ENCODE results near the gene DHRSX.
"Not testable (repeated sequence)": the region's sequence is repeated elsewhere in the genome, so short reads cannot be mapped to it uniquely, and the experiment has no call there.

DHRSX gene

DNA sequence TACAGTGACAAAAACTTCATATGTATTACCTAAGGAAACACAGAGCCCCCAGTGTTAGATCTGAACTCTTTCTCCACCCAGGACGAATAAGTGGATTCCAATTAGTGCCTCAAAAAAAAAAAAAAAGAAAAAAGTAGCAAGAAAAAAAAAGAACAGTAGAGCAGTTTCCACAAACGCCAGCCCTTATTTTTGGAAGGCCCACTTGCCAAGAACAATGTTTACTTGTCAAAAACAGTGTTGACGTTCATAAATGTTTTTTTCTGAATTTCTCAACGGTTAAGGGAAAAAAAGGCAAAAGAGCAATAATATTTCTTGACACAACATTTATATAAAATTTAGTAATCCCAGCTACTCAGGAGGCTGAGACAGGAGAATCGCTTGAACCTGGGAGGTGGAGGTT, 38.7 kb downstream of the DHRSX start:
- H3K9ac ChIP-seq (ENCODE audit: low read length) = no peak overlapping the region
- no peak overlapping the region for H3K27ac ChIP-seq (ENCODE audit: low read depth, low read length)
- no peak overlapping the region for H3K4me3 ChIP-seq (ENCODE audit: low read depth, low read length)
- H3K4me1 ChIP-seq (ENCODE audit: control insufficient read depth, insufficient read depth, low read length) = peaks cover 13% of the 10 kb centered on the region
- peaks cover 13% of the 10 kb centered on the region for H3K9me3 ChIP-seq (ENCODE audit: control insufficient read depth, insufficient read depth, low read depth, low read length)
- H3K36me3 ChIP-seq (ENCODE audit: control insufficient read depth, insufficient read depth, low read length) = 0 out of 2 replicates have a peak, but pooled peaks cover 4% of the 10 kb centered on the region
- no peaks in the 10 kb centered on the region for H3K27me3 ChIP-seq (ENCODE audit: control insufficient read depth, insufficient read depth, low read length)

DNA sequence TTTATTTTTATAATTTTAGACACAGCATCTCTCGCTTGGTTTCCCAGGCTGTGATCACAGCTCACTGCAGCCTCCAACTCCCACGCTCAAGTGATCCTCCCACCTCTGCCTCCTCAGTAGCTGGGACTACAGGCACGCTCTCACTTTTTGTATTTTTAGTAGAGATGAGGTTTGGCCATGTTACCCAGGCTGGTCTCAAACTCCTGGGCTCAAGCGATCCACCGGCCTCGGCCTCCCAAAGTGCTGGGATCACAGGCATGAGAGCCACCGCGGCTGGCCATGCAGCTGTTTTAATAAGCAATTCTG, 39.1 kb downstream of the DHRSX start:
- Histone ChIP-seq H3K9me3 (ENCODE audit: control insufficient read depth, insufficient read depth, low read depth, low read length) (peaks cover 13% of the 10 kb centered on the region), H3K27me3 (ENCODE audit: control insufficient read depth, insufficient read depth, low read length) (no peaks in the 10 kb centered on the region), H3K4me3 (ENCODE audit: low read depth, low read length) (no peak overlapping the region), H3K27ac (ENCODE audit: low read depth, low read length) (no peak overlapping the region), H3K36me3 (ENCODE audit: control insufficient read depth, insufficient read depth, low read length) (0 out of 2 replicates have a peak, but pooled peaks cover 4% of the 10 kb centered on the region), H3K9ac (ENCODE audit: low read length) (no peak overlapping the region), H3K4me1 (ENCODE audit: control insufficient read depth, insufficient read depth, low read length) (peaks cover 13% of the 10 kb centered on the region)

DNA sequence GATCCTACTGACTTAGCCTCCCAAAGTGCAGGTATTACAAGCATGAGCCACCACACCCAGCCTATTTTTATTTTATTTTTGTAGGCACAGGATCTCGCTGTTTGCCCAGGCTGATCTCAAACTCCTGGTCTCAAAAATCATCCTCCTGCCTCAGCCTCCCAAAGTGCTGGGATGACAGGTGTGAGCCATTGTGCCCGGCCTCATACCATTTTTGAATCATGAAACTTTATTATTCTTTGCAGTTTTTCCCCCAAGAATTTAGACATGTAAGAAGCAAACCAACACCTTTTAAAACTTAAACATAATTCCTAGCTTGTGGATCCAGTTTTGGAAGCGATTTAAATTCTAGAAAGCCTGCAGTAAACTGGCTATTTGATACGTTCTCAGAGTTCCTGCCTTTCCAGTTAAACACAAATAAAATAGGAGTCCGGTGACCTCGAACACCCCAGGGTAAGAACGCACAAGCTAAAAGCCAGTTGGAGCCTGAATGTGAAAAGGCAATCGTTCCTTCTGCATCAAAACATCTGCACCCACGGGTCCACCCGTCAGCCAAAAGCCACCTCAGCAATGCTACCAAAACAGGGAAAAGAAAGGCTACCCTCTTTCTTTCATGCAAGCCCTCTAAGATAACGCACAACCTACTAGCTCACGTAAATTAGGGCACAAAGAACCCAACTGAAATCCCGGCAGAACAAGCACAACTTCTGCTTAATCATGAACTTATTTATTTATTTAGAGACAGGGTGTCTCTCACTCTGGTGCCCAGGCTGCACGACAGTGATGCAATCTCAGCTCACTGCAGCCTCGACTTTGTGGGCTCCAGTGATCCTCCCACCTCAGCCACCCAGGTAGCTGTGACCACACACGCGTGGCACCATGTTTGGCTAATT, 39.7 kb downstream of the DHRSX start:
- H3K36me3 ChIP-seq (ENCODE audit: control insufficient read depth, insufficient read depth, low read length); H3K27me3 ChIP-seq (ENCODE audit: control insufficient read depth, insufficient read depth, low read length); H3K27ac ChIP-seq (ENCODE audit: low read depth, low read length); H3K4me3 ChIP-seq (ENCODE audit: low read depth, low read length); H3K9ac ChIP-seq (ENCODE audit: low read length): not testable (repeated sequence)
- H3K9me3 ChIP-seq (ENCODE audit: control insufficient read depth, insufficient read depth, low read depth, low read length) = peaks cover 13% of the 10 kb centered on the region
- H3K4me1 ChIP-seq (ENCODE audit: control insufficient read depth, insufficient read depth, low read length) = peaks cover 13% of the 10 kb centered on the region

DNA sequence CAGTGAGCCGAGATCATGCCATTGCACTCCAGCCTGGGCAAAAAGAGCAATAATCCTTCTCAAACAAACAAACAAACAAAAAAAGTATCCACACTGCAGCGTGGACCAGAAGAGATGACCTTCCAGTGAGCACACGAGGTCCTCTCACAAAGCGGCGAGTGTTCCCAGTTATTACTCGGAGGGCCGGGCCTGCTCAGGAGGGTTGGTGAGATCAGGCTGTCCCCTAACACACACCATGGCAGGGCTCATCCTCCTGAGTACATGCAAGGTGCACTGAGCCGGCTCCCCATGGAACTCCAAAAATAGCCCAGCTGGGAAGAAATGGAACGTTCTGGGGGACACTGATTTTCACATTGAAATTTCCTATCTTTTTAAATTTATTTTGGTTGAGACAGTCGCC, 40.7 kb downstream of the DHRSX start:
- not testable (repeated sequence) for H3K4me3 ChIP-seq (ENCODE audit: low read depth, low read length); H3K27me3 ChIP-seq (ENCODE audit: control insufficient read depth, insufficient read depth, low read length); H3K9me3 ChIP-seq (ENCODE audit: control insufficient read depth, insufficient read depth, low read depth, low read length); H3K36me3 ChIP-seq (ENCODE audit: control insufficient read depth, insufficient read depth, low read length); H3K27ac ChIP-seq (ENCODE audit: low read depth, low read length); H3K9ac ChIP-seq (ENCODE audit: low read length)
- peaks cover 13% of the 10 kb centered on the region for H3K4me1 ChIP-seq (ENCODE audit: control insufficient read depth, insufficient read depth, low read length)

DNA sequence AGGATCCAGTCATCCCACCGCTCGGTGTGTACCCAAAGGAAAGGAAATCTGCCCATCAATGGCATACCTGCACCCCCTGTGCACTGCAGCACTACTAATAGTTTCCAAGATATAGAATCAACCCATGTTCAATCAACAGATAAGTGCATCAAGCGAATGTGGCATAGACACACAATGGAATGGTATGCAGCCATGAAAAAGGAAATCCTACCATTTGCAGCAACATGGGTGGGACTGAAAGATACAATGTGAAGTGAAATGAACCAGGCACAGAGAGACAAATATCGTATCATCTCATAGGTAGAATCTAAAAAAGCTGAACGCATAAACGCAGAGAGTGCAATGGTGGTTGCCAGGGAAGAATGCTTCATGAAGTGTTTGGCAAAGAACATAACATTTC, 42.5 kb downstream of the DHRSX start:
- no peak overlapping the region for H3K4me3 ChIP-seq (ENCODE audit: low read depth, low read length)
- H3K9ac ChIP-seq (ENCODE audit: low read length) = no peak overlapping the region
- H3K27me3 ChIP-seq (ENCODE audit: control insufficient read depth, insufficient read depth, low read length) = no peaks in the 10 kb centered on the region
- peaks cover 7% of the 10 kb centered on the region for H3K4me1 ChIP-seq (ENCODE audit: control insufficient read depth, insufficient read depth, low read length)
- 0 out of 2 replicates have a peak, but pooled peaks cover 4% of the 10 kb centered on the region for H3K36me3 ChIP-seq (ENCODE audit: control insufficient read depth, insufficient read depth, low read length)
- H3K27ac ChIP-seq (ENCODE audit: low read depth, low read length) = no peak overlapping the region
- H3K9me3 ChIP-seq (ENCODE audit: control insufficient read depth, insufficient read depth, low read depth, low read length) = no peaks in the 10 kb centered on the region; the same call in 1 of the 2 replicates

DNA sequence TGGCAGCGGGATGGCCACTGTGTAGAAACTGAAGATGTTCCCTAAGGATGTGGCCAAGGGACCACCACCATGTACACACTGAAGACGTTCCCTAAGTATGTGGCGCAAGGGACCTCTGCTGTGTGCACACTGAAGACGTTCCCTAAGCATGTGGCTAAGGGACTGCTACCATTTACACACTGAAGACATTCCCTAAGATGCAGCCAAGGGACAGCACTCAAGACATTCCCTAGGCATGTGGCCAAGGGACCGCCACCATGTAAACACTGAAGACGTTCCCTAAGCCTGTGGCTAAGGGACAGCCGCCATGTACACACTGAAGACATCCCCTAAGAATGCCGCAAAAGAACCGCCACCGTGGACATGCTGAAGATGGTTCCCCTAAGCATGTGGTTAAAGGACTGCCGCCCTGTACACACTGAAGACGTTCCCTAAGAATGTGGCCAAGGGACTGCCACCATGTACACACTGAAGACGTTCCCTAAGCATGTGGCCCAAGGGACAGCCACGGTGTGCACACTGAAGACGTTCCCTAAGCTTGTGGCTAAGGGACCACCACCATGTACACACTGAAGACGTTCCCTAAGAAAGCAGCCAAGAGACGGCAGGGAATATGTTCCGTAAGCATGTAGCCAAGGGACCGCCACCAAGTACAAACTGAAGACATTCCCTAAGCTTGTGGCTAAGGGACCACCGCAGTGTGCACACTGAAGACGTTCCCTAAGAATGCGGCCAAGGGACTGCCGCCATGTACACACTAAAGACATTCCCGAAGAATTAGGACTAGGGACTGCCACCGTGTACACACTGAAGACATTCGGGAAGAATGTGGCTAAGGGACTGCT, 43.3 kb downstream of the DHRSX start:
- H3K36me3 ChIP-seq (ENCODE audit: control insufficient read depth, insufficient read depth, low read length) = 0 out of 2 replicates have a peak, but pooled peaks cover 4% of the 10 kb centered on the region
- no peaks in the 10 kb centered on the region; the same call in 1 of the 2 replicates for H3K4me1 ChIP-seq (ENCODE audit: control insufficient read depth, insufficient read depth, low read length)
- no peaks in the 10 kb centered on the region; the same call in 1 of the 2 replicates for H3K9me3 ChIP-seq (ENCODE audit: control insufficient read depth, insufficient read depth, low read depth, low read length)
- no peak overlapping the region for H3K4me3 ChIP-seq (ENCODE audit: low read depth, low read length)
- no peak overlapping the region for H3K9ac ChIP-seq (ENCODE audit: low read length)
- H3K27me3 ChIP-seq (ENCODE audit: control insufficient read depth, insufficient read depth, low read length) = no peaks in the 10 kb centered on the region
- H3K27ac ChIP-seq (ENCODE audit: low read depth, low read length) = no peak overlapping the region

DNA sequence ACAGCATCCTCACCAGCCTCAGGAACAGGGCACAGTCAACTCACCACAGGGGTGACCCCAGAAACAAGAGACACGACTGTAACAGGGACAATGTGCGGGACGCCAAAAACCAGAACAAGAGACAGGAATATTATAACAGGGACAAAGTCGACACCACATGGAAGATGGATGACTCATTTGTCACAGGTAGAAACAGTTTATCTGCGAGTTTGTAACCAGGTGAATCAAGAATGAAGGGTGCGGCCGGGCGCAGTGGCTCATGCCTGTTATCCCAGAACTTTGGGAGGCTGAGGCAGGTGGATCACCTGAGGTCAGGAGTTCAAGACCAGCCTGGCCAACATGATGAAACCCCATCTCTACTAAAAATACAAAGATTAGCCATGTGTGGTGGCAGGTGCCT, 44.7 kb downstream of the DHRSX start:
- H3K27ac ChIP-seq (ENCODE audit: low read depth, low read length); H3K4me3 ChIP-seq (ENCODE audit: low read depth, low read length); H3K36me3 ChIP-seq (ENCODE audit: control insufficient read depth, insufficient read depth, low read length); H3K9ac ChIP-seq (ENCODE audit: low read length); H3K4me1 ChIP-seq (ENCODE audit: control insufficient read depth, insufficient read depth, low read length); H3K27me3 ChIP-seq (ENCODE audit: control insufficient read depth, insufficient read depth, low read length); H3K9me3 ChIP-seq (ENCODE audit: control insufficient read depth, insufficient read depth, low read depth, low read length): not testable (repeated sequence)

DNA sequence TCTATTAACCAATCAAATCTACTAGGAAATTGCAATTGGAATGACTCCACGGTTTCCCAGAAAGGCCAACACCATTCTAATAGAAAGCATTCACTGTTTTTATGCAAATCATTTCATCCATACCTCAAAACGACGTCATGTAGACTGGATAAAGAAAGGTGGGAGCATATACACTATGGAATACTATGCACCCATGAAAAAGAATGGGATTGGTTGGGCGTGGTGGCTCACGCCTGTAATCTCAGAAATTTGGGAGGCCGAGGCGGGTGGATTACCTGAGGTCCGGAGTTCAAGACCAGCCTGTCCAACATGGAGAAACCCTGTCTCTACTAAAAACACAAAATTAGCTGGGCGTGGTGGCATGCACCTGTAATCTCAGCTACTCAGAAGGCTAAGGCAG, 46.2 kb downstream of the DHRSX start:
- H3K4me3 ChIP-seq (ENCODE audit: low read depth, low read length); H3K9ac ChIP-seq (ENCODE audit: low read length); H3K36me3 ChIP-seq (ENCODE audit: control insufficient read depth, insufficient read depth, low read length); H3K27ac ChIP-seq (ENCODE audit: low read depth, low read length); H3K9me3 ChIP-seq (ENCODE audit: control insufficient read depth, insufficient read depth, low read depth, low read length); H3K27me3 ChIP-seq (ENCODE audit: control insufficient read depth, insufficient read depth, low read length): not testable (repeated sequence)
- H3K4me1 ChIP-seq (ENCODE audit: control insufficient read depth, insufficient read depth, low read length) = peaks cover 12% of the 10 kb centered on the region; the same call in 1 of the 2 replicates

DNA sequence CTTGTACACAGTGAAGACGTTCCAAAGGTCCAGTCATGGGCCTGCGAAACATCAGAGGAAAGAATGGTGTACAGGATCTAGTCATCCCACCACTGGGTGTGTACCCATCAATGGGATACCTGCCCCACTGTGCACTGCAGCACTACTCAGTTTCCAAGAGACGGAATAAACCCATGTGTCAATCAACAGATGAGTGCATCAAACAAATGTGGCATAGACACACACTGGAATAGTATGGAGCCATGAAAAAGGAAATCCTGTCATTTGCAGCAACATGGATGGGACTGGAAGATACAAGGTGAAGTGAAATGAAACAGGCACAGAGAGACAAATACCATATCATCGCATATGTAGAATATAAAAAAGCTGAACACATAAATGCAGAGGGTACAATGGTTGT, 48.0 kb downstream of the DHRSX start:
- Histone ChIP-seq H3K9ac (ENCODE audit: low read length) (no peak overlapping the region), H3K9me3 (ENCODE audit: control insufficient read depth, insufficient read depth, low read depth, low read length) (no peaks in the 10 kb centered on the region), H3K4me1 (ENCODE audit: control insufficient read depth, insufficient read depth, low read length) (peaks cover 12% of the 10 kb centered on the region; the same call in 1 of the 2 replicates), H3K27me3 (ENCODE audit: control insufficient read depth, insufficient read depth, low read length) (no peaks in the 10 kb centered on the region), H3K36me3 (ENCODE audit: control insufficient read depth, insufficient read depth, low read length) (no peaks in the 10 kb centered on the region), H3K4me3 (ENCODE audit: low read depth, low read length) (no peak overlapping the region), H3K27ac (ENCODE audit: low read depth, low read length) (no peak overlapping the region)

DNA sequence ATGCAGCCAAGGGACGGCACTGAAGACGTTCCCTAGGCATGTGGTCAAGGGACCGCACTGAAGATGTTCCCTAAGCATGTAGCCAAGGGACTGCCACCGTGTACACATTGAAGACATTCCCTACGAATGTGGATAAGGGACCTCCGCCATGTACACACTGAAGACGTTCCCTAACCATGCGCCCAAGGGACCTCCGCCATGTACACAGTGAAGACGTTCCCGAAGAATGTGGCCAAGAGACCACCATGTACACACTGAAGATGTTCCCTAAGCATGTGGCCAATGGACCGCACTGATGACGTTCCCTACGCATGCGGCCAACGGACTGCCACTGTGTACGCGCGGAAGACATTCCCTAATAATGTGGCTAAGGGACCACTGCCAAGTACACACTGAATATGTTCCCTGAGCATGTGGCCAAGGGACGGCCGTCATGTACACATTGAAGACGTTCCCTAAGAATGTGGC, 48.4 kb downstream of the DHRSX start:
- Histone ChIP-seq H3K36me3 (ENCODE audit: control insufficient read depth, insufficient read depth, low read length) (peaks cover 2% of the 10 kb centered on the region; the same call in 1 of the 2 replicates), H3K9me3 (ENCODE audit: control insufficient read depth, insufficient read depth, low read depth, low read length) (peaks cover 4% of the 10 kb centered on the region; the same call in 1 of the 2 replicates), H3K27me3 (ENCODE audit: control insufficient read depth, insufficient read depth, low read length) (no peaks in the 10 kb centered on the region), H3K9ac (ENCODE audit: low read length) (no peak overlapping the region), H3K27ac (ENCODE audit: low read depth, low read length) (no peak overlapping the region), H3K4me3 (ENCODE audit: low read depth, low read length) (no peak overlapping the region), H3K4me1 (ENCODE audit: control insufficient read depth, insufficient read depth, low read length) (peaks cover 12% of the 10 kb centered on the region; the same call in 1 of the 2 replicates)

Data from HUES6 (cell line).